ENCODE measurements around the gene CFL1. TPM values are rescaled to one million over a fixed set of nuclear protein-coding genes. Genes with fewer than 3 reads are reported as not detected.
A peak's percentile ranks its signal among the peaks of the same experiment; 100 is the strongest.

The CFL1 gene
- total RNA-seq, 1 donor from 2014 or later: 613 TPM

DNA sequence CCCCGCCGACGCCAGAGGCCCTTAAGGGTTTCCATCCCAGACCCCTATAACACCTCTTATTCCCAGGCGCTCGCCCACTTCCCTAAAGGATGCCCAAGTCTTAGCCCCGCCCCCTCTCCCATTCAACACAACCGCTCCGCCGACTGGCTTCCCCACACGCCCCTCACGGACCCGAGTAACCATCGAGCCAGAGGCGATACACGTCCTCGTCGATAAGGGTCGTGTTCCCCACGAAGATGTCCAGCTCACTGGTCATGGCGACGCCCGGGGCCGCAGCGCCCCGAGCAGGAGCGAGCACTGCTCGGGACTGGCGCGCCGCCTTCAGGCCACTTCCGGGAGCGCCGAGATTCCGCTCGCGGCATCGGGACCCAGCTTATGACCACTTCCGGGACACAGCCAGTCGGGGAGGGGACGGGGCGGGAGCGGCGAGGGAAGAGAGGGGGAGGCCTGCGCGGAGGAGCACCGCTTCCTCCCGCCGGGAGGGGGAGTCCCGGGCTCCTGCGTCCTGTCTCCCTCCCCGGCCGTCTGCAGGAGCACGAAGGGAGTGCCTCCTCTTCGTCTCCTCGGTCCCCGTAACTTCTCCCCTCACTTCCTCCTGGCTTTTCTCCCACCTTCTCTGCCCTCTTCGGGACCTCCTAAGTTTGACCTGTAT, 30.3 kb upstream of the CFL1 start, which contains the start of gene FIBP:
Gene FIBP, minus strand, starts transcription at position 309 of the 652 bp plus-strand sequence. Its CDS starts 53 bp downstream, at position 256.
- DNase-seq (ENCODE audit: low spot score in 2 of 2) (peak; percentile 97 to 98), FAIRE-seq (no peak)

DNA sequence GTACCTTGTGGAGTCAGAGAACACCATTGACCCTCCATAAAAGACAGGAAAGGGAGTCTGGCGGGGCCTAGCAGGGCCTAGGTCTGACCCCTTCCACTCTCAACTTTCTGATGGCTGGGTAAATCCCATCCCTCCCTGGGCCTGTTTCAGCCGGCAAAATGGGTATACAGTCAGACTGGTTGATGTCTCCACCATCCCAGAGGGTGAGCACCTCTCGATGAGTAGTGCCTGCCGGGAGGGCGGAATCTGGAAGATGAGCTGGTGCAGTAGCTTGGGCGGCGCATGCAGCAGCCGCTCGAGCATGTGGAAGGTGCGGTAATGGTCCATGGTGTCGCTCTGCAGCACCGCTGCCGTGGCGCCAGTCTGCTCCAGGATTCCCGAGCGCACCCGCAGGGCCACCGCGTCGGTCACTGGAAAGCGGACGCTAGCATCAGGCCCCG, 29.8 kb upstream of the CFL1 start:
- DNase-seq (ENCODE audit: low spot score in 2 of 2) (no peak), FAIRE-seq (no peak)

- no peak for FAIRE-seq
- no peak for DNase-seq (ENCODE audit: low spot score in 2 of 2)
These were observed 29.1 kb upstream of the CFL1 start for GRCh38 chr11:65886826-65887722.

GRCh38 chr11:65885808-65886536, 28.0 kb upstream of the CFL1 start:
- DNase-seq (ENCODE audit: low spot score in 2 of 2) (no peak), FAIRE-seq (no peak)

GRCh38 chr11:65885231-65885630, 27.3 kb upstream of the CFL1 start:
- DNase-seq (ENCODE audit: low spot score in 2 of 2): no peak
- FAIRE-seq: no peak

- no peak for FAIRE-seq
These were observed 26.7 kb upstream of the CFL1 start for GRCh38 chr11:65884716-65885092.

GRCh38 chr11:65883786-65884715, 26.1 kb upstream of the CFL1 start:
- FAIRE-seq (no peak), DNase-seq (ENCODE audit: low spot score in 2 of 2) (no peak)

More at GRCh38 chr11:65884716-65885092, 26.7 kb upstream of the CFL1 start:
- peak; percentile 78 to 87 for DNase-seq (ENCODE audit: low spot score in 2 of 2)

DNA sequence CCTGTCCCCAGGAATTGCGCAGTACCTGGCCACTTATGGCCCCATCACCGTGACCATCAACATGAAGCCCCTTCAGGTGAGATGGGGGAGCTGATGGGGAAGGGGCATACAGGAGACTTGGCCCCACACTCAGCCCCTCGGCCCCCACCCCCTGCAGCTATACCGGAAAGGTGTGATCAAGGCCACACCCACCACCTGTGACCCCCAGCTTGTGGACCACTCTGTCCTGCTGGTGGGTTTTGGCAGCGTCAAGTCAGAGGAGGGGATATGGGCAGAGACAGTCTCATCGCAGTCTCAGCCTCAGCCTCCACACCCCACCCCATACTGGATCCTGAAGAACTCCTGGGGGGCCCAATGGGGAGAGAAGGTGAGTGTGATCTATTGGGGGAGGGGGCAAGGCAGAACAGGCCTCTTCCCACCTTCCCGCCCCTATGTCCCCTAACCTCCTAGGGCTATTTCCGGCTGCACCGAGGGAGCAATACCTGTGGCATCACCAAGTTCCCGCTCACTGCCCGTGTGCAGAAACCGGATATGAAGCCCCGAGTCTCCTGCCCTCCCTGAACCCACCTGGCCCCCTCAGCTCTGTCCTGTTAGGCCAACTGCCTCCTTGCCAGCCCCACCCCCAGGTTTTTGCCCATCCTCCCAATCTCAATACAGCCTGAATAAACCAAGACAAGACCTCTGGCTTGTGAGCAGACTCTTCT, 25.2 kb upstream of the CFL1 start:
- FAIRE-seq (no peak), DNase-seq (ENCODE audit: low spot score in 2 of 2) (no peak)

GRCh38 chr11:65882120-65883057, 24.4 kb upstream of the CFL1 start:
- FAIRE-seq: no peak

DNA sequence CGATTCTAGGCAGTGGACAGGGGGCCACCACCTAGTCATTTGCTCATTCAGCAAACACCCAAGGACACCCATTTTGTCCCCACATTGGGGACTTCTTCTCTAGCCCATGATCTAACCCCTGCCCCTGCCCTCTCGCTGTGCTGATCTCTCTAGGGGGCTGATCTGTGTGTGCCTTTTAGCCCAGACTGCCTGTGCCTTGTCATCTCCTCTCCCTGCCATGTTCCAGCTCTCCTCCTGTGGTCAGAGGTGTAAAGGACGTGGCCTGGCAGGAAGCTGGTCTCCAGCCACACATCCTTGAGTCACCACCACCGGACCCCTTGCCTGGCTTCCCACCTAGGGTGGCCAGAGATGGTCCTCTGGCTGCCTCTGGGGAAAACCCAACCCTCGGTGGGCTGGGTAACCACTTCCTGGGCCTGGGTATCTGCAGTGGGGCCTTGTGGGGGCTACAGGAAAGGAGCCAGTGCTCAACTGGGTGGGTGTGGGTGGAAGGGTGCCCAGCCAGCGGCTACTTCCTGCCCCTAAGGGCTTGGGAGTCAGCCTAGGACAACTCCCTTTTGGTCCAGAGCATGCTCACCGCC, 23.0 kb upstream of the CFL1 start:
- FAIRE-seq (no peak), DNase-seq (ENCODE audit: low spot score in 2 of 2) (no peak)

More at GRCh38 chr11:65882120-65883057, 24.4 kb upstream of the CFL1 start:
- no peak for DNase-seq (ENCODE audit: low spot score in 2 of 2)

DNA sequence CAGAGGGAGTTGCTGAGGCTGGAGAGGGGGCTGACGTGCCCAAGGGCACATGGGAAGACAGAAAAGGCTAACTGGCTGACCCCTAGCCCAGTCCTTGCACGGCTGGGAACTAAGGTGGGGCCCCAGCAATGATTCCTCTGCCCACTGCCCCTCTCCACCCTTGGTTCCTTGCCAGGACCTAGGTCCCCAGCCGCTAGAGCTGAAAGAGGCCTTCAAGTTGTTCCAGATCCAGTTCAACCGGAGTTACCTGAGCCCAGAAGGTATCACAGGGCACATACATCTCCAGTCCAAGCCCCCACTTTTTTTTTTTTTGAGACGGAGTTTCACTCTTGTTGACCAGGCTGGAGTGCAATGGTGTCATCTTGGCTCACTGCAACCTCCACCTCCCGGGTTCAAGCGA, 22.0 kb upstream of the CFL1 start:
- FAIRE-seq (no peak), DNase-seq (ENCODE audit: low spot score in 2 of 2) (no peak)

GRCh38 chr11:65879617-65880016, 21.6 kb upstream of the CFL1 start, which contains the start of gene CTSW:
CTSW (plus strand) TSS chr11:65879837; CDS start chr11:65879855, 18 bp downstream.
- no peak for DNase-seq (ENCODE audit: low spot score in 2 of 2)
- FAIRE-seq: no peak

DNA sequence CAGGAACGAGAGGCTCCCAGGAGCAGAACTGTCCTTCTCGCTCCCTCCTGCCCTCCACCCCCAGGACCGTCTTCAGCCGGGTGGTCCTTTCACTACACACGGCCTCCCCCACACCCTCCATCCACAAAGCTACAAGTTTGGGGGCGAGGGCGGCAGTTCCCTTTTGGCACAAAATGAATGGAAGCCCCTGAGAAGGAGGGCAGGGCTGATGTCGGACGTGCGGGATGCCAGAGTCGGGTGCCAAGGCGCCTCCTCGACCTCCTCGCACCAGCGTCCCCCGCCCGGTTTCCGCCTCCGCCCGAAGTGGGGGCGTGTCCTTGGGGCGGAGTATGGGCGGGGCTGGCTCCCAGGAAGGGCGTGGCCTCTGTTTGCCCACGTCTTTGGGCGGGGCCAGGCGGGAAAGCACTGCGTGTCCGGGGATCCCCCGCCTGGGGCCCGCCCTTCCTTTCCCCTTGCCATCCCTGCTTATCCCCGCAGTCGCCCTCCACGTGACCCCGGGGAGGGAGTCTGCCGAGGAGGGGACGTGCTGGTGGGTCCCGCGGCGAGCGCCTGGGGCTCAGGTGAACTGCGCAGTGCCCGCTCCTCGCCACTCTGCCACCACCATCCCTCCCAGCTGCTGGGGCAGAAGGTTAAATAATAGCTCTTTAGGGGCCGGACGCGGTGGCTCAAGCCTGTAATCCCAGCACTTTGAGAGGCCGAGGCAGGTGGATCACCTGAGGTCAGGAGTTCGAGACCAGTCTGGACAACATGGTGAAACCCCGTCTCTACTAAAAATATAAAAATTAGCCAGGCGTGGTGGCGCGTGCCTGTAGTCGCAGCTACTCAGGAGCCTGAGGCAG, 15.6 kb upstream of the CFL1 start:
- FAIRE-seq (no peak), DNase-seq (ENCODE audit: low spot score in 2 of 2) (peak; percentile 94 to 99)

DNA sequence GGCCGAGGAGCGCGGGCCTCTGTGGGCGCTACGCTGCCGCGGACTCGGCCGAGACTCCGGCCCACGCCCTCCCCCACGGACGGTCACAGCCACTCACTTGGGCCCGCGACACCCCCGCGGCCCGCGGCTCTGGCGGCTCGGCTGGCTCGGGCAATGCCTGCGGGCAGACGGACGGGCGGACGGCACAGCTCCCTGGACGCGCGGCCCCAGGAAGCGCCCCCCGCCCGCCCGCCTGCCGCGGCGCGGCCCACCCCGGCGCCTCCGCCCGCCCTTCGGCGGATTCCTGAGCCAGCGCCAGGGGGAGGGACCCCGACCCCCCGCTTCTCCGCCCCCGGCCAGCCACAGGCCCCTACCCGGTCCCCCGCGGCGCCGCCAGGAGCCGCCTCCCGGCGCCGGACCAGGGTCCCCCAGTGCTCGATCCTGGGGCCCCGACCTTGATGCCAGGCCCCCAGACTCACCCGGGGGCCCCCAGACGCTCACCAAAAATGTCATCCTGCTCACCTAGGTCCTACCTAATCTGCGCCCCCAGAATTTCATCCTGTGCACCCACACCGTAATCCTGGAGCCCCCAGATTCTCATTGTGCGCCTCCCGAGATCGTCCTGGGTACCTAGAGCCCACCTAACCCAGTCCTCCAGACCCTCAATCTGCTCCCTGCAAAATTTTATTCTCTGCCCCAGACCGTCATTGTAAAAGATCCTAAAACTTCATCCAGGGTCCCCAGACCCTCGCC, 14.8 kb upstream of the CFL1 start, which contains the start of gene EFEMP2:
Gene EFEMP2, minus strand, starts transcription at position 215 of the 732 bp plus-strand sequence. CDS start 446 bp downstream, outside the sequence.
- FAIRE-seq (no peak), DNase-seq (ENCODE audit: low spot score in 2 of 2) (peak; percentile 67 to 72)

- DNase-seq (ENCODE audit: low spot score in 2 of 2): no peak
- FAIRE-seq: no peak
These were observed 14.0 kb upstream of the CFL1 start for GRCh38 chr11:65871811-65872548.

Measured in frontal cortex (tissue), 4 donors.